Natural killer cell (primary cell): ENCODE measurements around the gene ICA1L. TPM values are rescaled to one million over a fixed set of nuclear protein-coding genes. Genes with fewer than 3 reads are reported as not detected.
A peak's percentile ranks its signal among the peaks of the same experiment; 100 is the strongest.
"Not testable (repeated sequence)": the region's sequence is repeated elsewhere in the genome, so short reads cannot be mapped to it uniquely, and the experiment has no call there.

Experiments
- ATAC-seq, 3 donors: fragments of 150-1000 bp in 2 of 3; fragments of 200-7000 bp in 1 of 3; cut with Tn5 transposase; 1 replicate in 1 of 3; 2 replicates in 2 of 3; pipeline ENCODE4 v1.10.0; 2021; ENCODE audit warnings: mild to moderate bottlenecking in 2 of 3, moderate library complexity in 2 of 3
- DNase-seq, 2 donors: peaks; one replicate each; pipeline versions ENCODE4 v3.0.0 to v3.0.0-alpha.2; 2013 to 2021; ENCODE audit warnings: mixed read lengths in 1 of 2
- H3K27ac ChIP-seq: one replicate; pipeline ENCODE4 v1.5.1; 2013; ENCODE audit warnings: mild to moderate bottlenecking, low read length
- H3K27me3 ChIP-seq: one replicate; pipeline ENCODE4 v1.6.1; 2013; ENCODE audit warnings: low read length; ENCODE audit not compliant: control insufficient read depth, insufficient read depth
- H3K36me3 ChIP-seq: one replicate; pipeline ENCODE4 v1.6.1; 2013; ENCODE audit warnings: low read length; ENCODE audit not compliant: control insufficient read depth, insufficient read depth
- H3K4me1 ChIP-seq: one replicate; pipeline ENCODE4 v1.6.1; 2013; ENCODE audit warnings: low read length; ENCODE audit not compliant: control insufficient read depth, insufficient read depth
- H3K4me3 ChIP-seq: one replicate; pipeline ENCODE4 v1.5.1; 2013; ENCODE audit warnings: low read length
- H3K9me3 ChIP-seq: one replicate; pipeline ENCODE4 v1.6.1; 2013; ENCODE audit warnings: low read length; ENCODE audit not compliant: control insufficient read depth, insufficient read depth
- H3K27ac Mint-ChIP-seq, 2 donors: one replicate each; pipeline ENCODE4 v1.8.0; 2022; ENCODE audit warnings: mild to moderate bottlenecking in 2 of 2, mixed read lengths in 2 of 2, moderate library complexity in 1 of 2
- H3K27me3 Mint-ChIP-seq, 2 donors: one replicate each; pipeline ENCODE4 v1.8.0; 2022; ENCODE audit warnings: low read depth in 2 of 2, mixed read lengths in 2 of 2
- H3K36me3 Mint-ChIP-seq: one replicate; pipeline ENCODE4 v1.8.0; 2022; ENCODE audit warnings: mixed read lengths
- H3K4me1 Mint-ChIP-seq, 2 donors: one replicate each; pipeline ENCODE4 v1.8.0; 2022; ENCODE audit warnings: mixed read lengths in 2 of 2
- H3K4me3 Mint-ChIP-seq: one replicate; pipeline ENCODE4 v1.8.0; 2022; ENCODE audit warnings: mild to moderate bottlenecking, moderate library complexity, mixed read lengths
- H3K9me3 Mint-ChIP-seq, 2 donors: one replicate each; pipeline ENCODE4 v1.8.0; 2022; ENCODE audit warnings: mixed read lengths in 2 of 2
- CTCF ChIP-seq: fragments of 200-600 bp; IDR thresholded peaks from one replicate; pipeline ENCODE4 v1.8.0; 2022; ENCODE audit warnings: antibody characterized with exemption
- WGBS: methylation state at CpG from one replicate; pipeline ENCODE4 v1.1.7; 2013; ENCODE audit warnings: missing lambda C conversion rate; ENCODE audit not compliant: insufficient coverage; 5-methylcytosine and 5-hydroxymethylcytosine counted together
- intact Hi-C: fragments of 100-400 bp; cut with micrococcal nuclease; formaldehyde crosslinking; loops from one replicate; pipeline ENCODE4 v1.14.2; 2022
- total RNA-seq, 4 donors: library from RNA; stranded (reverse); fragments of 120-200 nt in 1 of 4; gene quantifications; one replicate each; pipeline versions ENCODE4 v1.2.3 to v1.2.4, GENCODE V29; 2013 to 2022

The ICA1L gene
- total RNA-seq, 3 donors from 2014 or later (not counting 1 experiment from before 2014, with no cell fraction given): 9.0 to 15.5 (median 10.4) TPM

DNA sequence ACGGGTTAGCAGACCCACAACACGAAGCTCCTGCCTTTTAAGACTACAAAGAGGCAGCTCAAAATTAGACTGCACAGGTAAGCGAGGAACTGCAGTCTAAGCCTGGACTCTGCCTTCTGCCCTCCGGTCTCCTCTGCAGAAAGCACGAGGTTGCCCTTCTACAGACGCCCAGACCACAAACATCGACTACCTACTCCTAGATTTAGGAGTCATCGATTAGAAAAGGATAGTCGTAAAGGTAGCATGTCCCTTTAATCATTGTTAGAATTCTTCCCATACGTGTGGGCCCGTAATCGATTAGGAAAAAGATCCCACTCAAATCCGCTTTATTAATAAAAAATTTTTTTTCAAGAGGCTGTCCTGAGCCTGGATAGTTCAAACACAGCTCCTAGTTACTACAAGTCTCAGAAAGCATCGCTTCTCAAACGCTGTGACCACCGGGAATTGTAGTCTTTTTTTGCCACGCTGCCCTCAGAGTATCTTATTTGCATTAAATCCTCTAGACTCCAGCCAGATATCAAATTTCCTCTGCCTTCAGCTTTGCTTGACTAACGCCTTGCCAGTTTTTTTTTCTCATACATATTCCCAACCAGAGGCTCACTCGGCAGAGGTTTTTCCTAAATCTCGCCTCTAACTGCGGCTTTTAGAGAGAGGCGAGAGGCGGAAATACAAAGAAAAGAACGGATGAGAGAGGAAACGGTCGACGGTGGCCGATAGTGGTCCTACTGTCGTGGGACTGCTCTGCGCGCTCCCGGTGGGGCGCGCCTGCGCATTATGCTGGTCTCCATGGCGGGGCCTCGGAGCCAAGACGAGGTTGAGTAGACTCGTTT lies 40.2 kb upstream of the ICA1L start, which contains the start of the genes CARF and WDR12:
CARF (plus strand) TSS at position 764 of the 830 bp plus-strand sequence. CDS start 29,628 bp downstream, outside the sequence.
WDR12 (minus strand) TSS at position 162 of the 830 bp plus-strand sequence. CDS start 197 bp downstream, outside the sequence.
- H3K4me3 ChIP-seq: peak within 1 kb of the TSS; percentile 83
- H3K27me3 ChIP-seq: no peaks in the 10 kb centered on the region
- Mint-ChIP-seq H3K4me1 (peaks cover 13 to 21% of the 10 kb centered on the region in 2 donors), H3K36me3 (no peaks in the 10 kb centered on the region), H3K27me3 (no peaks in the 10 kb centered on the region), H3K9me3 (no peaks in the 10 kb centered on the region), H3K27ac (peak within 1 kb of the TSS; percentile 94 to 99), H3K4me3 (peak within 1 kb of the TSS; percentile 99)
- H3K27ac ChIP-seq: peak within 1 kb of the TSS; percentile 80
- no peaks in the 10 kb centered on the region for H3K9me3 ChIP-seq
- H3K4me1 ChIP-seq: peaks cover 3% of the 10 kb centered on the region
- DNase-seq (peak; percentile 87 to 96), ATAC-seq (peak; percentile 83 to 95 (median 87))
- WGBS: under 1% methylated on average over 39 of the region's 39 CpGs
- no peaks in the 10 kb centered on the region for H3K36me3 ChIP-seq
- intact Hi-C loops: loop anchor here (1.0 to 2.0 kb wide), 3 partner anchors 103 to 327 kb away; partner anchors contain the start of genes FAM117B and NBEAL1
- no peak for TF ChIP-seq CTCF

DNA sequence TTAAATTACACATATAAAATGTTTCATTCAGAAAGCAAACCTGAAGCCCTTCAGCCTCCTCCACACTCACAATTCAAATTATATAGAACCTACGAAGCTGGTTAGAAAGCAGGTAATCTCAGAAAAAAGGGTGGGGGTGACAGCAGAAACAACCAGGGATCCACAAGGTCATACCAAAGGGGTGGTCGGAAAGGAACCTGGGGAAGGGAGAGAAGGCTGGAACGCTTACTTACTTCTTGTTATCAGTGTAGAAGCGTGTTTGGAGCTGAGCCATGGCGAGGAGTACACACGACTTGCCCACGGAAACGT lies 39.6 kb upstream of the ICA1L start:
- Histone ChIP-seq H3K27ac (peak overlapping the region; percentile 80), H3K4me3 (peak overlapping the region; percentile 83), H3K36me3 (no peaks in the 10 kb centered on the region), H3K9me3 (no peaks in the 10 kb centered on the region), H3K27me3 (no peaks in the 10 kb centered on the region), H3K4me1 (peaks cover 3% of the 10 kb centered on the region)
- DNase-seq (no peak), ATAC-seq (peak; percentile 3 to 7 (median 5))
- Mint-ChIP-seq H3K9me3 (no peaks in the 10 kb centered on the region), H3K36me3 (no peaks in the 10 kb centered on the region), H3K4me3 (peak overlapping the region; percentile 99), H3K27me3 (no peaks in the 10 kb centered on the region), H3K27ac (peak overlapping the region; percentile 94 to 99), H3K4me1 (peaks cover 13 to 21% of the 10 kb centered on the region in 2 donors)
- TF ChIP-seq CTCF: no peak
- intact Hi-C loops: loop anchor here (1.0 to 2.0 kb wide), 3 partner anchors 103 to 327 kb away; partner anchors contain the start of genes FAM117B and NBEAL1
- WGBS: 0% methylated on average over 8 of the region's 8 CpGs

DNA sequence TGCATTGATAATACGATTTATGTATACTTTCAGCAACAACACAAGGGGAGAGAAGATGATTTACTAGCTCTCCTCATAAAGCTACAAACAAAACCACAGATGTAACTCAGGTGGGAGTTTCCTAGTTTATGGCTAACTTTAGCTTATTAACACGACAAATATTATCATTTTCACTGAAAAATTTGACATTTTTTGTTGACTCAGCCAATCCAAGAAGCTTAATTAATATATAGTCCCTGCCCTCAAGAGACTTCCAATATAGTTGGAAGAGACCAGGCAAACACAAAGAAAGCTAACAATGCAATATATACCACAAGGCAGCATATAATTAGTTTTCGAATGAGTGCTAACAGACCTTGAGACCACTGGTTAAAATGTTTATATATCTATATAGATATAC lies 39.1 kb upstream of the ICA1L start:
- Mint-ChIP-seq H3K4me3 (peak overlapping the region; percentile 99), H3K27me3 (no peaks in the 10 kb centered on the region), H3K4me1 (peaks cover 13 to 21% of the 10 kb centered on the region in 2 donors), H3K36me3 (no peaks in the 10 kb centered on the region), H3K9me3 (no peaks in the 10 kb centered on the region), H3K27ac (peak overlapping the region; percentile 94 to 99)
- no peak for DNase-seq
- Histone ChIP-seq H3K9me3 (no peaks in the 10 kb centered on the region), H3K4me1 (peaks cover 3% of the 10 kb centered on the region), H3K27me3 (no peaks in the 10 kb centered on the region), H3K27ac (peak overlapping the region; percentile 80), H3K4me3 (peak overlapping the region; percentile 83), H3K36me3 (no peaks in the 10 kb centered on the region)
- WGBS: 17% methylated on average over 1 of the region's 3 CpGs
- no peak for ATAC-seq
- intact Hi-C loops: loop anchor here (1.0 to 2.0 kb wide), 3 partner anchors 104 to 328 kb away; partner anchors contain the start of genes FAM117B and NBEAL1
- TF ChIP-seq CTCF: no peak

DNA sequence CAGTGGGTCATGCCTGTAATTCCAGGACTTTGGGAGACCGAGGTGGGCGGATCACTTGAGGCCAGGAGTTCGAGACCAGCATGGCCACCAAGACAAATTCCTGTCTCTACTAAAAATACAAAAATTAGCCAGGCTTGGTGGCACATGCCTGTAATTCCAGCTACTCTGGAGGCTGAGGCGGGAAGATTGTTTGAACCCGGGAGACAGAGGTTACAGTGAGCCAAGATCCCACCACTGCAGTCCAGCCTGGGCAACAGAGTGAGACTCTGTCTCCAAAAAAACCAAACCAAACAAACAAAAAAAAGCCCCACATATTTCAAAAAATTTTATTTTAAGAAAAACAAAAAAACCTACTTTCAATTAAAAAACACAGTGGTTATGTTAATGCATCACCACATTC lies 38.7 kb upstream of the ICA1L start:
- not testable (repeated sequence) for H3K9me3 Mint-ChIP-seq, H3K27me3 Mint-ChIP-seq, H3K36me3 Mint-ChIP-seq, H3K36me3 ChIP-seq, ATAC-seq, H3K4me1 ChIP-seq, H3K27me3 ChIP-seq, H3K4me3 ChIP-seq, DNase-seq, H3K9me3 ChIP-seq, H3K27ac Mint-ChIP-seq, H3K27ac ChIP-seq
- 98% methylated on average over 5 of the region's 5 CpGs for WGBS
- intact Hi-C loops: loop anchor here (2.0 kb wide), 1 partner anchor 275 kb away; the partner anchor contains the start of gene FAM117B
- peaks cover 13 to 21% of the 10 kb centered on the region in 2 donors for H3K4me1 Mint-ChIP-seq
- H3K4me3 Mint-ChIP-seq: peak overlapping the region; percentile 55
